Measurements from ENCODE around the gene SUMF2. TPM values are rescaled to one million over a fixed set of nuclear protein-coding genes. Genes with fewer than 3 reads are reported as not detected.

The SUMF2 gene
- total RNA-seq, 4 donors from 2014 or later = 50.3 to 88.1 (median 69.9) TPM

GRCh38 chr7:56127241-56127975, 63.3 kb downstream of the SUMF2 start:
- no peak overlapping the region for H3K4me3 ChIP-seq
- no peak for TF ChIP-seq CTCF (IDR thresholded peaks at IDR 0.05)
- no peak for TF ChIP-seq POLR2A (IDR thresholded peaks at IDR 0.05)
- no peak for DNase-seq
- H3K4me1 ChIP-seq = no peaks in the 10 kb centered on the region
- H3K27ac ChIP-seq = no peak overlapping the region
- intact Hi-C loops (cut with DNase I) = no loop called here
- H3K36me3 ChIP-seq = no peaks in the 10 kb centered on the region
- H3K9me3 ChIP-seq = no peaks in the 10 kb centered on the region
- 66 to 78% methylated on average over 7 of the region's 7 CpGs for WGBS, 2 donors
- H3K27me3 ChIP-seq = no peaks in the 10 kb centered on the region

Small RNAs within 50 kb of the gene (small RNA-seq; reads per million reads assigned to genes)
- gene SNORA15 (0 to 0.14 (median 0) reads per million in 4 donors), gene SNORA22B (0 to 0.82 (median 0.11) reads per million in 4 donors)

Other genes starting within 250 kb of the SUMF2 start
- not detected for gene SEPTIN14, start 201.5 kb upstream of the SUMF2 start, total RNA-seq
- gene ZNF713, start 176.8 kb upstream of the SUMF2 start, total RNA-seq = 1 to 10 TPM in 3 of 4 donors, under 1 TPM in 1; 0.38 to 2.3 (median 1.8) TPM
- 10 to 100 TPM in 2 of 4 donors, 1 to 10 TPM in 2; 4.3 to 11.8 (median 10.2) TPM for gene MRPS17, start 112.4 kb upstream of the SUMF2 start, total RNA-seq
- 10 to 100 TPM; 11.0 to 55.5 (median 34.6) TPM for gene NIPSNAP2, start 99.7 kb upstream of the SUMF2 start, total RNA-seq
- 10 to 100 TPM; 13.9 to 46.7 (median 27.9) TPM for gene PSPH, start 12.8 kb upstream of the SUMF2 start, total RNA-seq
- 100 to 1,000 TPM in 3 of 4 donors, 10 to 100 TPM in 1; 60.6 to 163 (median 133) TPM for gene CCT6A, start 12.5 kb upstream of the SUMF2 start, total RNA-seq
- 1 to 10 TPM in 1 of 4 donors, under 1 TPM in 2, not detected in 1; 0.31 to 2.7 (median 0.57) TPM for gene PHKG1, start 28.7 kb downstream of the SUMF2 start, total RNA-seq
- gene CHCHD2, start 42.2 kb downstream of the SUMF2 start, total RNA-seq = 100 to 1,000 TPM; 296 to 475 (median 347) TPM
- gene NUPR2, start 52.1 kb downstream of the SUMF2 start, total RNA-seq = not detected